ENCODE results near the gene CUL4B. TPM values are rescaled to one million over a fixed set of nuclear protein-coding genes. Genes with fewer than 3 reads are reported as not detected.
A peak's percentile ranks its signal among the peaks of the same experiment; 100 is the strongest.

Gene CUL4B
- total RNA-seq (34.7 TPM), polyA plus RNA-seq (ENCODE audit: insufficient read depth, low read depth, low replicate concordance) (15.7 TPM)
- long read RNA-seq, donor 1, full-length matches to known transcripts, result 2 of 9 reads
- long read RNA-seq, donor 1, partial matches to known transcripts, result 7 of 9 reads
- long read RNA-seq, donor 1, other reads (novel, unspliced or antisense), result 0 of 9 reads
- long read RNA-seq, donor 2, full-length matches to known transcripts, result 5 of 5 reads
- long read RNA-seq, donor 2, partial matches to known transcripts, result 0 of 5 reads
- long read RNA-seq, donor 2, other reads (novel, unspliced or antisense), result 0 of 5 reads
- long read RNA-seq, donor 3, full-length matches to known transcripts, result 7 of 127 reads
- long read RNA-seq, donor 3, partial matches to known transcripts, result 53 of 127 reads
- long read RNA-seq, donor 3, other reads (novel, unspliced or antisense), result 67 of 127 reads
- long read RNA-seq, donor 4, full-length matches to known transcripts, result 2 of 2 reads
- long read RNA-seq, donor 4, partial matches to known transcripts, result 0 of 2 reads
- long read RNA-seq, donor 4, other reads (novel, unspliced or antisense), result 0 of 2 reads
- long read RNA-seq, donor 5, result 0 reads
- long read RNA-seq, donor 6, full-length matches to known transcripts, result 3 of 287 reads
- long read RNA-seq, donor 6, partial matches to known transcripts, result 169 of 287 reads
- long read RNA-seq, donor 6, other reads (novel, unspliced or antisense), result 115 of 287 reads
- long read RNA-seq, donor 7, full-length matches to known transcripts, result 10 of 15 reads
- long read RNA-seq, donor 7, partial matches to known transcripts, result 0 of 15 reads
- long read RNA-seq, donor 7, other reads (novel, unspliced or antisense), result 5 of 15 reads
- long read RNA-seq, donor 8, full-length matches to known transcripts, result 3 of 122 reads
- long read RNA-seq, donor 8, partial matches to known transcripts, result 70 of 122 reads
- long read RNA-seq, donor 8, other reads (novel, unspliced or antisense), result 49 of 122 reads
- long read RNA-seq, donor 9, full-length matches to known transcripts, result 2 of 2 reads
- long read RNA-seq, donor 9, partial matches to known transcripts, result 0 of 2 reads
- long read RNA-seq, donor 9, other reads (novel, unspliced or antisense), result 0 of 2 reads
- long read RNA-seq, donor 10, full-length matches to known transcripts, result 1 of 106 reads
- long read RNA-seq, donor 10, partial matches to known transcripts, result 57 of 106 reads
- long read RNA-seq, donor 10, other reads (novel, unspliced or antisense), result 48 of 106 reads

- no peak for FAIRE-seq
Observed at GRCh38 chrX:120560842-120561633, at the start of gene CUL4B. Gene CUL4B (minus strand): TSS chrX:120560962. CDS start chrX:120560638, 324 bp downstream.

GRCh38 chrX:120604361-120604782 is 43.6 kb upstream of the CUL4B start:
- TF ChIP-seq CTCF (IDR thresholded peaks at IDR 0.05; ENCODE audit: borderline replicate concordance, extremely low read depth, insufficient read depth), result no peak
- no peaks in the 10 kb centered on the region for H3K36me3 ChIP-seq (ENCODE audit: control insufficient read depth in 2 of 3, insufficient read depth in 3 of 3, low read length in 3 of 3)
- intact Hi-C loops (cut with DNase I), result no loop called here
- H3K27me3 ChIP-seq (ENCODE audit: control insufficient read depth, insufficient read depth, low read length), result no peaks in the 10 kb centered on the region
- H3K4me1 ChIP-seq (ENCODE audit: control insufficient read depth in 2 of 3, insufficient read depth in 2 of 3, low read depth in 1 of 3, low read length in 3 of 3), result no peaks in the 10 kb centered on the region
- H3K27ac ChIP-seq (ENCODE audit: low read depth in 2 of 2, low read length in 2 of 2), result peak overlapping the region; percentile 72 to 91
- FAIRE-seq (no peak), DNase-seq (peak in 3 of 5 donors; percentile 22 to 46 (median 31))
- H3K9ac ChIP-seq (ENCODE audit: low read length in 3 of 3), result peak overlapping the region; percentile 43 to 84 (median 74)
- no peaks in the 10 kb centered on the region for H3K9me3 ChIP-seq (ENCODE audit: control insufficient read depth in 2 of 3, insufficient read depth in 1 of 3, low read length in 3 of 3)
- H3K4me3 ChIP-seq (ENCODE audit: low read length in 3 of 3), result peak overlapping the region; percentile 84 to 91 (median 89)

More at GRCh38 chrX:120560842-120561633, at the start of gene CUL4B:
- H3K9ac ChIP-seq (ENCODE audit: low read length in 3 of 3), result peak within 1 kb of the TSS; percentile 87 to 93 (median 93)
- intact Hi-C loops (cut with DNase I), result no loop called here
- H3K36me3 ChIP-seq (ENCODE audit: control insufficient read depth in 2 of 3, insufficient read depth in 3 of 3, low read length in 3 of 3), result no peaks in the 10 kb centered on the region
- H3K4me1 ChIP-seq (ENCODE audit: control insufficient read depth in 2 of 3, insufficient read depth in 2 of 3, low read depth in 1 of 3, low read length in 3 of 3), result peaks cover 0 to 9% (median 0%) of the 10 kb centered on the region in 3 donors
- H3K27me3 ChIP-seq (ENCODE audit: control insufficient read depth, insufficient read depth, low read length), result no peaks in the 10 kb centered on the region
- no peaks in the 10 kb centered on the region for H3K9me3 ChIP-seq (ENCODE audit: control insufficient read depth in 2 of 3, insufficient read depth in 1 of 3, low read length in 3 of 3)
- TF ChIP-seq CTCF (IDR thresholded peaks at IDR 0.05; ENCODE audit: borderline replicate concordance, extremely low read depth, insufficient read depth), result no peak
- peak within 1 kb of the TSS; percentile 99 for H3K27ac ChIP-seq (ENCODE audit: low read depth in 2 of 2, low read length in 2 of 2)
- peak; percentile 95 to 97 (median 96) for DNase-seq
- H3K4me3 ChIP-seq (ENCODE audit: low read length in 3 of 3), result peak within 1 kb of the TSS; percentile 84 to 90 (median 87)
